Trophoblast cell (in vitro differentiated cells and primary cell): ENCODE results near the gene UPK1B.

Experiments used
- DNase-seq, 2 donors: peaks; one replicate each; pipeline ENCODE4 v3.0.0-alpha.2; 2016
- H2AFZ ChIP-seq: 2 replicates; pipeline ENCODE4 v1.6.1; 2013; ENCODE audit warnings: low read length, moderate library complexity, mild to moderate bottlenecking; ENCODE audit not compliant: insufficient read depth, poor library complexity
- H2AK5ac ChIP-seq: 2 replicates; pipeline ENCODE4 v1.6.1; 2013; ENCODE audit warnings: mild to moderate bottlenecking, low read length
- H2BK120ac ChIP-seq: 2 replicates; pipeline ENCODE4 v1.6.1; 2013; ENCODE audit warnings: low read length, mild to moderate bottlenecking, moderate library complexity; ENCODE audit not compliant: insufficient read depth, poor library complexity
- H2BK12ac ChIP-seq: 2 replicates; pipeline ENCODE4 v1.6.1; 2013; ENCODE audit warnings: mild to moderate bottlenecking, low read length, moderate library complexity
- H2BK5ac ChIP-seq: 2 replicates; pipeline ENCODE4 v1.6.1; 2013; ENCODE audit warnings: low read length, low read depth, moderate library complexity, mild to moderate bottlenecking; ENCODE audit not compliant: poor library complexity
- H3K14ac ChIP-seq: 2 replicates; pipeline ENCODE4 v1.6.1; 2013; ENCODE audit warnings: mild to moderate bottlenecking, low read length
- H3K18ac ChIP-seq: 2 replicates; pipeline ENCODE4 v1.6.1; 2013; ENCODE audit warnings: mild to moderate bottlenecking, low read length
- H3K23ac ChIP-seq: 2 replicates; pipeline ENCODE4 v1.6.1; 2013; ENCODE audit warnings: low read length
- H3K27ac ChIP-seq: 2 replicates; pipeline ENCODE4 v1.5.1; 2013; ENCODE audit warnings: low read depth, mild to moderate bottlenecking, inconsistent platforms, low read length, moderate library complexity
- H3K27me3 ChIP-seq: 2 replicates; pipeline ENCODE4 v1.6.1; 2013; ENCODE audit warnings: inconsistent platforms, mild to moderate bottlenecking, low read length, moderate library complexity; ENCODE audit not compliant: insufficient read depth
- H3K36me3 ChIP-seq, 2 experiments: 1 replicate in 1 of 2; 2 replicates in 1 of 2; pipeline ENCODE4 v1.6.1; 2013; ENCODE audit warnings: low read length in 2 of 2, mild to moderate bottlenecking in 2 of 2, moderate library complexity in 1 of 2; ENCODE audit not compliant: insufficient read depth in 2 of 2, control insufficient read depth in 1 of 2
- H3K4ac ChIP-seq: 2 replicates; pipeline ENCODE4 v1.6.1; 2013; ENCODE audit warnings: low read depth, mild to moderate bottlenecking, low read length, moderate library complexity
- H3K4me1 ChIP-seq, 2 experiments: 1 replicate in 1 of 2; 2 replicates in 1 of 2; pipeline ENCODE4 v1.6.1; 2013; ENCODE audit warnings: low read length in 2 of 2, mild to moderate bottlenecking in 2 of 2, moderate library complexity in 1 of 2; ENCODE audit not compliant: insufficient read depth in 2 of 2, control insufficient read depth in 1 of 2
- H3K4me2 ChIP-seq: 2 replicates; pipeline ENCODE4 v1.6.1; 2013; ENCODE audit warnings: inconsistent platforms, mild to moderate bottlenecking, low read length, moderate library complexity
- H3K4me3 ChIP-seq: 2 replicates; pipeline ENCODE4 v1.5.1; 2013; ENCODE audit warnings: mild to moderate bottlenecking, low read depth, low read length, inconsistent platforms
- H3K79me1 ChIP-seq: one replicate; pipeline ENCODE4 v1.6.1; 2013; ENCODE audit warnings: low read length
- H3K79me2 ChIP-seq: 2 replicates; pipeline ENCODE4 v1.6.1; 2013; ENCODE audit warnings: low read length, mild to moderate bottlenecking; ENCODE audit not compliant: control insufficient read depth, insufficient read depth, poor library complexity
- H3K9ac ChIP-seq: 2 replicates; pipeline ENCODE4 v1.6.1; 2013; ENCODE audit warnings: mild to moderate bottlenecking, low read length
- H3K9me3 ChIP-seq: 2 replicates; pipeline ENCODE4 v1.6.1; 2013; ENCODE audit warnings: low read depth, mild to moderate bottlenecking, control low read depth, inconsistent platforms, low read length; ENCODE audit not compliant: insufficient read depth
- H4K12ac ChIP-seq: 2 replicates; pipeline ENCODE4 v1.6.1; 2013; ENCODE audit warnings: low read depth, mild to moderate bottlenecking, low read length, moderate library complexity
- H4K8ac ChIP-seq: 2 replicates; pipeline ENCODE4 v1.6.1; 2013; ENCODE audit warnings: low read depth, mild to moderate bottlenecking, low read length, moderate library complexity
- H4K91ac ChIP-seq: one replicate; pipeline ENCODE4 v1.6.1; 2013; ENCODE audit warnings: low read depth, mild to moderate bottlenecking, low read length, moderate library complexity
- WGBS: extraction: QIAGEN DNeasy Blood & Tissue Kit; methylation state at CpG from one replicate; pipeline ENCODE4 v1.1.7; 2013; ENCODE audit warnings: missing lambda C conversion rate; ENCODE audit not compliant: insufficient read length, insufficient coverage; ENCODE audit errors: extremely low coverage; 5-methylcytosine and 5-hydroxymethylcytosine counted together

The UPK1B gene

GRCh38 chr3:119221779-119222320, 48.5 kb downstream of the UPK1B start:
- no peak overlapping the region for H2AK5ac ChIP-seq
- no peak overlapping the region for H3K27ac ChIP-seq
- no peak overlapping the region for H2BK120ac ChIP-seq
- no peak overlapping the region for H3K9ac ChIP-seq
- H4K12ac ChIP-seq, result no peak overlapping the region
- no peak overlapping the region for H2AFZ ChIP-seq
- WGBS, result no CpG with 5 or more reads among the region's 2 CpGs
- H4K8ac ChIP-seq, result no peak overlapping the region
- H3K14ac ChIP-seq, result no peak overlapping the region
- no peak overlapping the region for H4K91ac ChIP-seq
- DNase-seq, result peak; percentile 92 to 98
- no peak overlapping the region for H3K23ac ChIP-seq
- H3K18ac ChIP-seq, result no peak overlapping the region
- H3K79me2 ChIP-seq, result no peaks in the 10 kb centered on the region
- no peak overlapping the region for H3K4ac ChIP-seq
- peaks cover 0 to 2% of the 10 kb centered on the region in 2 experiments for H3K4me1 ChIP-seq
- H2BK5ac ChIP-seq, result no peak overlapping the region
- H3K36me3 ChIP-seq, result peaks cover 39 to 56% of the 10 kb centered on the region in 2 experiments
- H3K79me1 ChIP-seq, result no peaks in the 10 kb centered on the region
- H3K9me3 ChIP-seq, result no peaks in the 10 kb centered on the region
- no peak overlapping the region for H2BK12ac ChIP-seq
- no peak overlapping the region for H3K4me2 ChIP-seq
- H3K27me3 ChIP-seq, result no peaks in the 10 kb centered on the region
- no peak overlapping the region for H3K4me3 ChIP-seq

- Histone ChIP-seq H3K4me2 (no peak overlapping the region), H3K9ac (no peak overlapping the region), H2BK12ac (no peak overlapping the region), H2BK5ac (no peak overlapping the region), H3K14ac (no peak overlapping the region), H3K4me3 (no peak overlapping the region), H3K18ac (no peak overlapping the region), H3K4ac (no peak overlapping the region), H3K27me3 (no peaks in the 10 kb centered on the region), H4K91ac (no peak overlapping the region), H3K4me1 (peaks cover 0 to 2% of the 10 kb centered on the region in 2 experiments), H4K8ac (no peak overlapping the region), H2AFZ (no peak overlapping the region), H3K23ac (no peak overlapping the region), H3K9me3 (no peaks in the 10 kb centered on the region), H2AK5ac (no peak overlapping the region), H3K36me3 (peaks cover 36 to 54% of the 10 kb centered on the region in 2 experiments), H2BK120ac (no peak overlapping the region), H3K79me1 (no peaks in the 10 kb centered on the region), H4K12ac (no peak overlapping the region), H3K27ac (no peak overlapping the region), H3K79me2 (no peaks in the 10 kb centered on the region)
- DNase-seq, result peak; percentile 26 to 58
- no CpG with 5 or more reads among the region's 7 CpGs for WGBS
Measured at GRCh38 chr3:119222391-119222790, 49.0 kb downstream of the UPK1B start.

DNA sequence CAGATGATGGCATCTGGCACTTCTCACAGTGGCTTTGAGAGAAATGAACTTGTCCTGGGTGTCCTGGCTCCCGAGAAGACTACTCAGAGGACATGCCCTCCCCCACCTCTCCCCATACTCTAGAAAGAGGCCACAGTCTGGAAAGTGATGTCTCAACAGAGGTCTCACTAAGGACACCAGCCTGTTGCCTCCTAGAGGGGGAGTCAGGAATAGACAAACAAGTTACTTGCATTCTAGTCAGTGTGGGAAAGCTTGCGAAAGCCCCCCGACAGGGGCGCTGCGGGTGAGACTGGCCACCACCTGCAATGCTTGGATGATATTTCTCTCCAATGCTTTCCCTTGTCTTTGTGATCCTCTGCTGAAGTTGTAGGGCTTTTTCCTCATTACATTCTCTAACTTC, 50.1 kb downstream of the UPK1B start:
- Histone ChIP-seq H3K14ac (no peak overlapping the region), H3K23ac (no peak overlapping the region), H3K4ac (no peak overlapping the region), H3K27me3 (no peaks in the 10 kb centered on the region), H2AK5ac (no peak overlapping the region), H2BK120ac (no peak overlapping the region), H4K8ac (no peak overlapping the region), H2BK5ac (no peak overlapping the region), H3K79me1 (no peaks in the 10 kb centered on the region), H3K18ac (no peak overlapping the region), H3K4me1 (peaks cover 0 to 2% of the 10 kb centered on the region in 2 experiments), H2AFZ (no peak overlapping the region), H4K12ac (no peak overlapping the region), H3K27ac (no peak overlapping the region), H3K79me2 (no peaks in the 10 kb centered on the region), H3K36me3 (peaks cover 29 to 54% of the 10 kb centered on the region in 2 experiments), H3K4me3 (no peak overlapping the region), H3K4me2 (no peak overlapping the region), H3K9ac (no peak overlapping the region), H4K91ac (no peak overlapping the region), H3K9me3 (no peaks in the 10 kb centered on the region), H2BK12ac (no peak overlapping the region)
- peak in 1 of 2 donors; percentile 35 for DNase-seq
- WGBS, result no CpG with 5 or more reads among the region's 5 CpGs

DNA sequence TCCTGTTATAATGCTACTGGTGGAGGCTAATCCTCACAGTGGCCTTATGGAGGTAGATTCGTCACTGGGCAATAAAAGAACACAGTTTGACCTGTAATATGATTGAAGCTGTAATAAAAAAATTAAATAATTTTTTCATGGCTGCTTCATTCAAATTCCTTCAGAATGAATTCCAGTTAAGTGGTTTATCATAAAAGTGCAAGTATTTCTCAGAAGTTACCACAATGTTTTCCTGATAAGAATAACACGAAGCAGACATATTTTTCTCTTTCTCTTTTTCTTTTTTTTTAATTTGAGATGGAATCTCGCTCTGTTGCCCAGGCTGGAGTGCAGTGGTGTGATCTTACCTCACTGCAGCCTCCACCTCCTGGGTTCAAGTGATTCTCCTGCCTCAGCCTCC, 51.7 kb downstream of the UPK1B start:
- Histone ChIP-seq H2BK120ac (no peak overlapping the region), H3K79me1 (no peaks in the 10 kb centered on the region), H4K8ac (no peak overlapping the region), H3K4me3 (no peak overlapping the region), H3K4me2 (no peak overlapping the region), H3K27me3 (no peaks in the 10 kb centered on the region), H3K14ac (no peak overlapping the region), H3K36me3 (peaks cover 26 to 54% of the 10 kb centered on the region in 2 experiments), H3K27ac (no peak overlapping the region), H4K12ac (no peak overlapping the region), H3K9ac (no peak overlapping the region), H3K18ac (no peak overlapping the region), H3K23ac (no peak overlapping the region), H4K91ac (no peak overlapping the region), H2BK12ac (no peak overlapping the region), H2BK5ac (no peak overlapping the region), H3K79me2 (no peaks in the 10 kb centered on the region), H2AK5ac (no peak overlapping the region), H3K4ac (no peak overlapping the region), H3K9me3 (no peaks in the 10 kb centered on the region), H2AFZ (no peak overlapping the region), H3K4me1 (peaks cover 0 to 2% of the 10 kb centered on the region in 2 experiments)
- no CpG with 5 or more reads among the region's 3 CpGs for WGBS
- no peak for DNase-seq
